HG03095 (cell line): ENCODE data around the gene ZHX3.

Experiments used
- ATAC-seq: cut with Tn5 transposase; IDR thresholded peaks from one replicate; pipeline ENCODE4 v1.9.1; 2021; ENCODE audit warnings: moderate library complexity; ENCODE audit not compliant: unreplicated experiment

Gene ZHX3

GRCh38 chr20:41228858-41229257, 88.7 kb downstream of the ZHX3 start:
- no peak for ATAC-seq

- ATAC-seq, result no peak
Observed at GRCh38 chr20:41226426-41226825, 91.1 kb downstream of the ZHX3 start.

DNA sequence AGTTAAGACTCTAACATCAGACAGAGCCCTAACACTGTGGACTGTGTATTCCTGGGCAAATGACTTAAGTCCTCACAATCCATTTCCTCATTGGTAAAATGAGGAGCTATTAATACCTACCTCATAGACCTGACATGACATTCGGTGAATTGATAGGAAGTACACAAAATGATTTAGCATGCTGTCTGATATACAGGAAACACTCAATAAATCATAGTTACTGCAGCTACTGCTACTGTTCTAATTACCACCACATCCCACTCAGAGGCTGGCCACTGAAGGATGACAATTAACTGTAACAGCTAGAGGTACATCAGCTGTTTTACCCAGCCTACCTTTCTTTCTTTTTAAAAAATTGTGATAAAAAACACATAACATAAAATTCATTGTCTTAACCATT, 92.4 kb downstream of the ZHX3 start:
- no peak for ATAC-seq

DNA sequence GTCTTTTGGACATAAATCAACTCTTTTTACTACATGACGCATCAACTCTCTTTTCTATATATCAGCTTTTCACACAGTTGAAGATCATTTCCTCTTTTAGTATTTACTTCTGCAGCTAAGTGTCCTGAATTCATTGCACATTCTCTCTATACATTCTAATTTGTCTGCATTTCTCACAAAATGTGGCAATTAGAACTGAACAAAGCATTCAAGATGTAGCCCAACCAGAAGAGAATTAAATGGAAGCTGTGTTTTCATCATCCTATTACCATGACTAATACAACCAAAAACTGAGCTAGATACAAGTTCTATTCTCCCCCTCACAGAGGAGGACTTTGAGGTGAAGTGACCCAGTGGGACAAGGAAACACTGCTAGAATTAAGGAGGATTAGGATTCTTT, 93.2 kb downstream of the ZHX3 start:
- no peak for ATAC-seq

DNA sequence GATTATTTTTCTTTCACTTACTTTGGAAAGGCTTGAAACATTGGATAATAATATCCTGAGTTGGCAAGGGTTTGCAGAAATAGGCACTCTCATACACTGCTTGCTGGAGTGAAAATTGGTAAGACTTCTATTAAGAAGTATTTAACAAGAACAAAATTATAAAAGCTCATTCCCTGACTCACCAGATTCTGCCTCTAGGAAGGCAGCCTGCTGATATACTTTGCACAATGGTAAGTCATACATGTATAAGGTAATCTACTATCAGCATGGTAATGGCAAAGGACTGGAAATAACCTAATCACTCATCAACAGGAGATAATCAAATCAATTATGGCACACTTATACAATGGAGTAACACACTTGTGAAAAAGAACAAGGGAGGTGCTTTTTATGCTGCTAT, 94.4 kb downstream of the ZHX3 start:
- ATAC-seq, result no peak

DNA sequence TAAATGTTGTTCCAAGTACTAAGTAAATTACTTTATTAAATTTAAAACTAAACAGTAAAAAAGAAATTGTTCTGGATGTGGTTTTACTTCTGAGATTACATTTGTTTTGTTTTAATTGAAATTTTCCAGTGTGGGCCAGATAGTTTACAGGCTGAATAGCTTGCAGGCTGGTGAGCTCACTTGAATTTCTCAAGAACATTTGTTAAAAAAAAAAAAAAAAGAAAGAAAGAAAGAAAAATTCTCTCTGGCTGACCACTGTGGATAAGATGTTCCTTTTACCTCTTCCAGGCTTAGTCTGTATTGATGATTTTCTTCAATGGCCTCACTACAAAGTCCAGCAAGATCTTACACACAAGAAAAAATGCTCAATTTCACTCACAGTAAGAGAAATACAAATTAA, 94.8 kb downstream of the ZHX3 start:
- ATAC-seq, result no peak

GRCh38 chr20:41222296-41222695, 95.2 kb downstream of the ZHX3 start:
- ATAC-seq, result no peak

DNA sequence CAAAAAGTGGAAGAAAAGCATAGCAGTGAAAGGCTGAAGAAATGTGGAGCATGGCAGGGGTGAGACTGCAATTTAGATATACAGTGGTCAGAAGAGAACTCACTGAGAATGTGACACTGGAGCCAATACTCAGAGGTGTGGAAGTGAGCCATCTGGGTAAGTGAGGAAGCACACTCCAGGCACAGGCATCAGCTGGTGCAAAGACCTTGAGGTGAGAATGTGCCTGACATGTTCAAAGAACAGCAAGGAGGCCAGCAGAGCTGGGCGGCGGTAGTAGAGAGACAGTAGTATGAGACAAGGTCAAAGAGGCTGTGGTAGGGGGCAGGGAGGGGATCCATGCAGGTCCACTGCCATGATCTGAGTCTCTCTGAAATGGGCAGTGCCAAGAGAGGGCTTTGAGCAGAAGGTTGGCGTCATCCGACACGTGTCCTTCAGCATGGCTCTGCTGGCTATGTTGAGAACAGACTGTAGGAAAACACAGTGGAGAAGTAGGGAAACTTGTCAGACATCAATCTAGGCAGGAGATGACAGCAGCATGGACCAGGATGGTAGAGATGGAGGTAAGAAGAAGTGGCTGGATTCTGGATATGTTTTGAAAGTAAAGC, 95.8 kb downstream of the ZHX3 start:
- ATAC-seq, result no peak

DNA sequence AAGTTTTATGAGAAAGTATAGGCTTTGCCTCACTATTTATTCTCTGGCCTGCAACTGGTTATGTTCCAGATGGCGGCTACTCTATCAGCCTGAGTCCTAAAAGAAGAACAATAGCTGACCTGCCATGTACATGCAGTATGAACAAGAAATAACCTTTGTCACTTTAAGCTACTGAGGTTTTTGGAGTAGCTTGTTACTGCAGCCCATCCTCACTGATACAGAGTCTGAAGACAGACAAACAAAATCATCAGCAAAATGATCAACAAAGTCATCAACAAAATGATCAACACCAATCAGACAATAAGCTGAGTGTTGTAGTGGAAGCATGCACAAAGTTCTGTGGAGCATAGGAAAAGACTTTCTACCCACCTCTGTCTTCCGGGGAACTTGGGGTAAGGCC, 97.7 kb downstream of the ZHX3 start:
- no peak for ATAC-seq

DNA sequence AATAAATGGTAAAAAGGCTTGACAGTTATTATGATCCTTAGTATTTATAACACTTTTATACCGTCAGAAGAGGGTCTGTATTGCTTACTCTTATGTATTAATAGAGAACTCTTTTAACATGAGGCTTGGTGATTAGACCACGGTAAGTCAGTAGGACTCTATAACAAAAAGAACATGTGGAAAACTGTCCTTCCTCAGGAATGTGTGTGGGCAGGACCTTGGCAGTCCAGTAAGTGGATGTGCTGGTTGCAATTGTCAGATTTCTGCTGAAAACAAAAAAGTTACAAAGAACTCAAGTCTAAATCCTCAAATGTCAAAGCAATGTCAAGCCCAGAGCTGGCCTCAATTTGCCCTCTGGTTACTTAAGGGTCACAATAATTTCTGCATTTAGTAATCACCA, 99.1 kb downstream of the ZHX3 start:
- ATAC-seq, result no peak

- ATAC-seq, result no peak
Observed at GRCh38 chr20:41217422-41217821, 100.1 kb downstream of the ZHX3 start.

DNA sequence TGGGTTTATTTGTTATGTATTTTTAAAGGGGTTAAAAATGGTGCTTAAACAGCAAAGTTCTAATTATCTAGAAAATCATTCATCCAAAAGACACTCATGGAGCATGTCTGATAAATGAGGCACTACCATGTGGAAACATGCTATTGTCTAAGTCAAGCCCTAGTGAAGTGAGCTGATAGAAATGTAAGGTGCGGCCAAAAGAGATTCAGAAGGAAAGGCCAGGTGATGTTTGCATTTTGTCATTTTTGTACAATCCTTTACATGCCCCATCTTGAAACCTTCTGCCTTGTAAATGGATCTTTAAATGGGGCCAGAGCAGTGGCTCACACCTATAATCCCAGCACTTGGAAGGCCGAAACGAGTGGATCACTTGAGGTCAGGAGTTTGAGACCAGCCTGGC, 102.9 kb downstream of the ZHX3 start:
- ATAC-seq, result no peak

DNA sequence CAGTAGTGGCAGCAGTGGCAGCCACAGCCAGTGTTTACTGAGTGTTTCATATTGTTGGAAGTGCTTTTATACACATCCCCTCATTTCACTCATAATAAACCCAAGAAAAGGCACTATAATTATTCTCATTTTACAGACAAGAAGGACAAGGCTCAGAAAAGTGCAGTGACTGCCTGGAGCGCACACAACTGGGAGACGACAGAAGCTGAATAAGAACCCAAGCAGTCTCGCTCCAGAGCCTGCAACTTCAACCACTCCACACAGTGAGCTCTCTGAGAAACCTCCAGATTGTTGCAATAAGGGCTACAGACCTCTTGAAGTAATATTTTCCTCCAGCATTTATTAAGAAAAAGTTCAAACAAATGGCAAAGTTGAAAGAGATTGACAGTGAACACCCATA, 103.3 kb downstream of the ZHX3 start:
- ATAC-seq, result no peak

DNA sequence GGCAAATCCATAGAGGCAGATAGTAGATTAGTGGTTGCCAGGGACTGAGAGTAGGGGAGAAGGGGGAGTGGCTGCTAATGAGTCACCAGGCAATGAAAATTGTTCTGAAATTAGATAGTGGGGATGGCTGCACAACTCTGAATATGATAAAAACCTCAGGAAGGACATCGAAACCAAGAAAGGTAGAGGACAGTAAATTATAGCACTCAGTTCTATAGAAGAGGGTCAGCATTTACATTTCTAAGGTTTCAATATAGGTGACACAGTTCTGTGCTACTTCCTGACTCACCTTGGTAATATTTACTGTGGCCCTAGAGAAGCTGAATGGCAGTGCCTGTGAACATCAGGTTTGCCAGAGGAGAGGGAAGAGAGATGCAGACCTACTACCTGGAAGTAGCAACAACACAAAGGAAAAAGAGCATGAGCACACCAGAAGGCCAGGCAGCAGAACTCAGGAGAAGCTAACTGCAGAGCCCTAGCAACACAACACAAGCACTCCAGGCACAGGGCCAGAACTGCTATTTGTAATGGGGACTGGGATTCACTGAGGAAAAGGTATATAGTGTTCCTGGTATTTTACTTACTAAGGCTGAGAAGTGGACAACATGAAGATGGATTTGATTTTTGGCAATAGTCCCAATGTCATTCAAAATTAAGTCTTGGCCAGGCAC, 104.2 kb downstream of the ZHX3 start:
- no peak for ATAC-seq

GRCh38 chr20:41205313-41205712, 112.2 kb downstream of the ZHX3 start:
- ATAC-seq, result no peak

- ATAC-seq, result no peak
Observed at GRCh38 chr20:41204304-41205265, 112.9 kb downstream of the ZHX3 start.

DNA sequence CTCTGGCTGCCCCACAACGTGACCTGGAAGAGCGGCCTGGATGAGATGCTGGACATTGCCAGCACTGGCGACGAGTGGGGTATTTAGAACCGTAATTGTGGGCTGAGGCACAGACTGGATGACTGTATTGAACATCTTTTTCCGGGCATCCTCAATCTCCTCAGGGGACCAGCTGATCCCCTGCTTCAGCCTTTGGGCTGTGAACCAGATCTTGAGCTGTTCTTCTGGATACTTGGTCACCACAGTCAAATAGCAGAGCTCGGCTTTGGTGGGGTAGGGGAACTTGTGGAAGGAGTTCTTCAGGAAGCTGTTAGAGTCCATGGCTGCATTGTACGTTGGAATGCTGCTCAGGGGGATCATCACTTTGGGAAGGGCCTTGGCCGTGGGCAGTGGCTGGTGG, 113.9 kb downstream of the ZHX3 start:
- no peak for ATAC-seq

DNA sequence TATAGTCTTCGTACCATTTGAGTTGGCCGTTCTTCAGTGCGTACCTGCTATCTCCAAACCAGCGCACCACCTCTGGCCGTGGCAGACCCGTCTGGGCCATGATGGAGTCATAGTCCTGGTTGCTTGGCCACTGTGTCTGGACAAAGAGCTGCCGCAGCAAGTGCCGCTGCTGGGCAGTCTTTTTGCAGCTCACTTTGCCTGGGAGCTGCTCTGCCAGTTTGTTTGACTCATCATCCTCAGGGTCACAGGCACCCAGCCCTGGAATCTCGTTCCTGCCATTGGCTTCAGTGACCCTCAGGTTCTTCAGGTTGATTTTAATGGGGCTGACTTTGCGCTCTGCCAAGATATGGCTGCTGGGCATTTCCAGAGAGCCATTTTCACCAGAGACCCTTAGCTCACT, 115.1 kb downstream of the ZHX3 start:
- no peak for ATAC-seq

- ATAC-seq, result no peak
Observed at GRCh38 chr20:41201760-41202159, 115.8 kb downstream of the ZHX3 start.

DNA sequence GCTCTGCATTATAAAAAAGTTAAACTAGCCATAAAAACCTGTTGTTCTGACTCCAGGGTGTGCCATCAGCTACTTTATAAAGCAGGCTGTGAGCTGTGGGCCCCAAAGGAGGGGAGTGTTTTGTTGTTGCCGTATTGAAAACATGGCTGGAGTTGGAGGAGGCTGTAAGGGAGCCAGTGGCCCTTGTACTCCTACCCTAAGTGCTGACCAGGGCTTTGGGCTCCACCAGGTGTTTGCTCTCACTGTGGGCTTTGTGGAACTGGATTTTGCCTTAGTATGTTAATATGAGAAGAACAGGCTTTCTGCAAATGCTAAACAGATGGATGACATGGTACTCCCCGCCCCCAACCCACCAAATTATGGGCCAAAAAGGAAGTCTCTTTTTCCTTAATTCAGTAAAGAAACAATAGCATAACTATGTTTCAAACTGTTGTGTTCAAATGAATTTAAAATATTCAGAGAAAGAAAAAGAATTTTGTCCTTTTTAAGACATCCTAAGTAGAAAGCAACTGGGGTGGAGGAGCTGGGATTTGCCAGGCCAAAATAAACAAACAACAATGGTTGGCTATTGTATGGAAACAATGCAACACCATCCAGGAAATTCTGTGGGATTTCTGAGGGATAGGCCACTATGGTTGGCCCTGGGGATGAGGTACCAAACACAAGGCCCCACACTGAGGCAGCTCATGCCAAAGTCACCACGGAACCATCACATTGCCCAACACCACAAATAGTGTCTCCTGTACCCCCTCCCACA, 116.9 kb downstream of the ZHX3 start:
- ATAC-seq, result no peak

GRCh38 chr20:41198443-41198842, 119.1 kb downstream of the ZHX3 start:
- no peak for ATAC-seq
